Endothelial cell of umbilical vein (primary cell): ENCODE data around the gene NUSAP1. TPM values are rescaled to one million over a fixed set of nuclear protein-coding genes. Genes with fewer than 3 reads are reported as not detected.

Experiments used
- BruUV-seq: library from RNA; stranded (reverse); fragments of 400-500 nt; replicated peaks from 2 replicates; lab custom pipeline; 2021; lab: Mats Ljungman, UMichigan
- CTCF ChIA-PET: fragments of 300-600, 350-600 bp; sonication (Branson Sonifier 250); formaldehyde crosslinking; loops from one replicate; lab custom pipeline; 2021; ENCODE audit warnings: antibody characterized with exemption, inconsistent platforms; lab: Charles Lee
- POLR2A ChIA-PET: fragments of 300-600, 350-600 bp; sonication (Branson Sonifier 250); formaldehyde crosslinking; loops from one replicate; lab custom pipeline; 2021; ENCODE audit warnings: antibody characterized with exemption, inconsistent platforms; lab: Charles Lee
- DNase-seq: peaks from one replicate; pipeline ENCODE4 v3.0.0-alpha.2; 2011; ENCODE audit warnings: low read depth, low spot score
- FAIRE-seq: peaks from 2 replicates; lab custom pipeline; 2011; peaks lifted over from hg19 to GRCh38; lab: Jason Lieb, UNC
- H2AFZ ChIP-seq: 2 replicates; pipeline ENCODE4 v1.6.0; 2012; ENCODE audit warnings: low read depth, low read length, control low read depth, inconsistent platforms
- H3K27ac ChIP-seq: 2 replicates; pipeline ENCODE4 v1.5.1; 2011; ENCODE audit warnings: low read depth, mild to moderate bottlenecking, control low read depth, low read length, moderate library complexity; ENCODE audit not compliant: insufficient read depth
- H3K27me3 ChIP-seq, 2 experiments: 2 replicates each; pipeline versions ENCODE4 v1.6.0 to v1.6.1; 2011; ENCODE audit warnings: low read length in 2 of 2, mixed read lengths in 1 of 2; ENCODE audit not compliant: control insufficient read depth in 2 of 2, insufficient read depth in 2 of 2
- H3K36me3 ChIP-seq, 2 experiments: 2 replicates in 1 of 2; 3 replicates in 1 of 2; pipeline ENCODE4 v1.5.1; 2011; ENCODE audit warnings: low read length in 2 of 2, mild to moderate bottlenecking in 1 of 2, moderate library complexity in 1 of 2; ENCODE audit not compliant: control insufficient read depth in 2 of 2, insufficient read depth in 2 of 2; ENCODE audit errors: extremely low read depth in 1 of 2
- H3K4me1 ChIP-seq: 3 replicates; pipeline ENCODE4 v1.5.1; 2011; ENCODE audit warnings: mild to moderate bottlenecking, low read length; ENCODE audit not compliant: control insufficient read depth, insufficient read depth; ENCODE audit errors: extremely low read depth
- H3K4me2 ChIP-seq: 2 replicates; pipeline ENCODE4 v1.6.1; 2011; ENCODE audit warnings: low read length, control low read depth, mixed read lengths; ENCODE audit not compliant: insufficient read depth
- H3K4me3 ChIP-seq, 3 experiments: fragments of 200-600 bp in 1 of 3; sonication (generic), shearing (Covaris generic) in 1 of 3; replicated peaks in 1 of 3; 2 replicates each; pipeline ENCODE4 v1.5.1; 2011 to 2016; ENCODE audit warnings: control low read depth in 3 of 3, low read length in 3 of 3, mild to moderate bottlenecking in 2 of 3, inconsistent platforms in 1 of 3, low read depth in 1 of 3, moderate library complexity in 1 of 3; ENCODE audit not compliant: insufficient read depth in 1 of 3
- H3K79me2 ChIP-seq: 2 replicates; pipeline ENCODE4 v1.6.0; 2012; ENCODE audit warnings: low read length, inconsistent platforms; ENCODE audit not compliant: control insufficient read depth, insufficient read depth
- H3K9ac ChIP-seq: replicated peaks from 2 replicates; pipeline ENCODE3; 2011; ENCODE audit warnings: low read length, control low read depth; ENCODE audit not compliant: insufficient read depth; ENCODE audit errors: extremely low read depth
- H3K9me1 ChIP-seq: replicated peaks from 3 replicates; pipeline ENCODE4 v1.6.0; 2011; ENCODE audit warnings: mild to moderate bottlenecking, low read length; ENCODE audit not compliant: control insufficient read depth, insufficient read depth; ENCODE audit errors: extremely low read depth
- H3K9me3 ChIP-seq: replicated peaks from 2 replicates; pipeline ENCODE4 v1.5.1; 2012; ENCODE audit warnings: low read length, inconsistent platforms; ENCODE audit not compliant: control insufficient read depth, insufficient read depth
- H4K20me1 ChIP-seq: replicated peaks from 2 replicates; pipeline ENCODE3; 2011; ENCODE audit warnings: mild to moderate bottlenecking, low read length; ENCODE audit not compliant: control insufficient read depth, insufficient read depth; ENCODE audit errors: extremely low read depth
- EZH2 ChIP-seq: IDR thresholded peaks from 2 replicates; pipeline ENCODE4 v1.6.1; 2012; ENCODE audit warnings: borderline replicate concordance, low read depth, mild to moderate bottlenecking, moderate library complexity, low read length, inconsistent platforms; ENCODE audit not compliant: severe bottlenecking
- FOS ChIP-seq: IDR thresholded peaks from 2 replicates; pipeline ENCODE4 v1.6.1; 2011; ENCODE audit warnings: mild to moderate bottlenecking, low read length, moderate library complexity, borderline replicate concordance; ENCODE audit not compliant: insufficient read depth
- GATA2 ChIP-seq: IDR thresholded peaks from 2 replicates; pipeline ENCODE4 v1.7.0; 2011; ENCODE audit warnings: low read depth, mild to moderate bottlenecking, moderate library complexity, mixed read lengths, low read length; ENCODE audit not compliant: insufficient read length, insufficient read depth
- JUN ChIP-seq: IDR thresholded peaks from 2 replicates; pipeline ENCODE4 v1.6.1; 2011; ENCODE audit warnings: borderline replicate concordance, low read depth; ENCODE audit not compliant: insufficient read length, insufficient read depth
- MAX ChIP-seq: IDR thresholded peaks from 2 replicates; pipeline ENCODE4 v1.6.1; 2011; ENCODE audit not compliant: insufficient read depth, insufficient read length
- MYC ChIP-seq: IDR thresholded peaks from one replicate; pipeline ENCODE4 v1.6.1; 2011; ENCODE audit warnings: mild to moderate bottlenecking, low read depth, low read length
- POLR2A ChIP-seq: IDR thresholded peaks from 2 replicates; pipeline ENCODE4 v1.6.1; 2012; ENCODE audit warnings: low read depth, mild to moderate bottlenecking, control low read depth, low read length
- POLR2AphosphoS5 ChIP-seq: IDR thresholded peaks from 2 replicates; pipeline ENCODE4 v1.6.1; 2012; ENCODE audit warnings: low read depth, mild to moderate bottlenecking, control low read depth, low read length, moderate library complexity; ENCODE audit not compliant: insufficient read depth
- dilution Hi-C: fragments of 300-500 bp; cut with MboI; formaldehyde crosslinking; loops from one replicate; pipeline ENCODE4 v1.15.0; 2019; ENCODE audit warnings: low sequenced_read_pairs; ENCODE audit not compliant: extremely low pct_ligation_motif_present
- intact Hi-C: fragments of 100-400 bp; cut with micrococcal nuclease; formaldehyde crosslinking; loops from one replicate; pipeline ENCODE4 v1.10.0; 2022
- polyA plus RNA-seq, 4 experiments: library from polyadenylated mRNA; depleted of rRNA in 3 of 4; stranded (reverse) in 3 of 4; unstranded in 1 of 4; fragments of >200 nt; gene quantifications; 2 replicates each; pipeline versions ENCODE4 v1.2.1 to v1.2.3, GENCODE V29; 2011 to 2012; ENCODE audit warnings: missing spikeins in 1 of 4
- total RNA-seq: library from RNA; stranded (reverse); gene quantifications from 2 replicates; pipeline ENCODE4 v1.2.3, GENCODE V29; 2021
- TF ChIP-seq, protein P1 (sequence below), 2 donors: IDR thresholded peaks; 1 replicate in 1 of 2; 2 replicates in 1 of 2; pipeline ENCODE4 v1.5.1; 2011; ENCODE audit warnings: low read length in 2 of 2, mild to moderate bottlenecking in 2 of 2, moderate library complexity in 2 of 2, control low read depth in 1 of 2, inconsistent platforms in 1 of 2, low read depth in 1 of 2; ENCODE audit not compliant: insufficient read depth in 1 of 2; ENCODE audit errors: extremely low read depth in 1 of 2

The NUSAP1 gene
- total and polyA plus RNA-seq, 2 donors (not counting 3 experiments of a cell fraction or from before 2014, with no cell fraction given): 43.0 to 109 TPM

- Histone ChIP-seq H3K27me3 (no peaks in the 10 kb centered on the region), H3K9me3 (no peaks in the 10 kb centered on the region), H3K9me1 (no peaks in the 10 kb centered on the region), H3K79me2 (peaks cover 2% of the 10 kb centered on the region), H4K20me1 (no peaks in the 10 kb centered on the region), H3K27ac (no peak overlapping the region), H3K36me3 (peaks cover 0 to 18% of the 10 kb centered on the region in 2 experiments), H2AFZ (no peak overlapping the region), H3K4me2 (no peak overlapping the region), H3K4me3 (no peak overlapping the region), H3K4me1 (no peaks in the 10 kb centered on the region), H3K9ac (no peak overlapping the region)
- dilution Hi-C loops: no loop called here
- ChIA-PET POLR2A (no interaction called here), CTCF (interaction anchor here (1.3 kb wide), 1 partner anchor 22 kb away, joined by 3 read pairs; the partner anchor contains the start of genes NUSAP1 and OIP5)
- DNase-seq (no peak), FAIRE-seq (no peak)
- BruUV-seq: no TSS peak
- TF ChIP-seq FOS: no peak
- TF ChIP-seq, protein P1, sequence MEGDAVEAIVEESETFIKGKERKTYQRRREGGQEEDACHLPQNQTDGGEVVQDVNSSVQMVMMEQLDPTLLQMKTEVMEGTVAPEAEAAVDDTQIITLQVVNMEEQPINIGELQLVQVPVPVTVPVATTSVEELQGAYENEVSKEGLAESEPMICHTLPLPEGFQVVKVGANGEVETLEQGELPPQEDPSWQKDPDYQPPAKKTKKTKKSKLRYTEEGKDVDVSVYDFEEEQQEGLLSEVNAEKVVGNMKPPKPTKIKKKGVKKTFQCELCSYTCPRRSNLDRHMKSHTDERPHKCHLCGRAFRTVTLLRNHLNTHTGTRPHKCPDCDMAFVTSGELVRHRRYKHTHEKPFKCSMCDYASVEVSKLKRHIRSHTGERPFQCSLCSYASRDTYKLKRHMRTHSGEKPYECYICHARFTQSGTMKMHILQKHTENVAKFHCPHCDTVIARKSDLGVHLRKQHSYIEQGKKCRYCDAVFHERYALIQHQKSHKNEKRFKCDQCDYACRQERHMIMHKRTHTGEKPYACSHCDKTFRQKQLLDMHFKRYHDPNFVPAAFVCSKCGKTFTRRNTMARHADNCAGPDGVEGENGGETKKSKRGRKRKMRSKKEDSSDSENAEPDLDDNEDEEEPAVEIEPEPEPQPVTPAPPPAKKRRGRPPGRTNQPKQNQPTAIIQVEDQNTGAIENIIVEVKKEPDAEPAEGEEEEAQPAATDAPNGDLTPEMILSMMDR (IDR thresholded peaks at IDR 0.05; ENCODE audit: extremely low read depth in 1 of 2, insufficient read depth in 1 of 2, low read depth in 1 of 2, low read length in 2 of 2): no peak
- TF ChIP-seq POLR2A: no peak
- TF ChIP-seq MYC: no peak
- no peak for TF ChIP-seq GATA2
- TF ChIP-seq EZH2: no peak
- TF ChIP-seq JUN: no peak
- TF ChIP-seq MAX: no peak
- no peak for TF ChIP-seq POLR2AphosphoS5
- intact Hi-C loops: no loop called here
Measured at GRCh38 chr15:41354371-41354770, 21.7 kb downstream of the NUSAP1 start.
